ENCODE data around the gene PATL1.

The PATL1 gene

DNA sequence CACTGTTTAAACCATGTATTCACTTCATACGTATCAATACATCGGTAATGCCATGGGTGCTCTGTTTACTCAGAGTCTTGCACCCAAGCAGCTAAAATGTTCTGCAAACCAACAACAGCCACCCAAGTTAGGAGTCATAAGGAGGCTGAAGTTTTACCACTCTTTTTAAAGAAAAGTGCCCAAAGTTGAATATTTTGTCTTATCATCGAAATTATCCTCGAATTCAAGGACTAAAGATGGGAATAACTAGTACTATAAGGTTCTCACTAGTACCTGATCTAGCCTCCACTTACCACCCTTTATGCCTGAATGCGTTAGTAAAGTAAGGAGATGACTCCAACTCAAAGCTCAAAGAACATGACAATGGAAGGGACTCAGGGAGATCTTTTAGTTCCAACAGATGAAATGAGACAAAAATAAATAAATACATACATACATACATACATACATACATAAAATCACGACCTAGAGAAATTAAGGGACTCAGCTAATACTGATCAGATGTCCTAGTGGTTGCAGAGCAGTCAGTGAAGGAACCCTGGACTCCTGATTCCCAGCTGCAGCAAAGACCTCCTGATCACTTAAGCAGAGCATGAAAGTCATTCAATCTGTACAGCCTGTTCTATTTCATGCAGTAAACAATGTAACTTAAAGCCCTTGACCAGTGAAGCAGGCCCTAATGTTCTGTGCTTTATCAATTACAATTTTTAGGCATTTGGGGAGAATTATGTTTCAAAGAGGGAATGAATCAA lies 61.0 kb downstream of the PATL1 start:
- Histone ChIP-seq H3K79me2 (ENCODE audit: insufficient read depth, low read length) (peaks cover 33% of the 10 kb centered on the region), H4K20me1 (ENCODE audit: low read depth, low read length) (no peaks in the 10 kb centered on the region), H3K36me3 (ENCODE audit: low read length) (peaks cover 31% of the 10 kb centered on the region), H3K27ac (ENCODE audit: low read depth, low read length) (no peak overlapping the region), H3K9ac (ENCODE audit: low read length) (no peak overlapping the region), H3K27me3 (ENCODE audit: low read length) (no peaks in the 10 kb centered on the region), H3K4me3 (ENCODE audit: insufficient read depth, low read length, poor library complexity, severe bottlenecking) (no peak overlapping the region), H3F3A (ENCODE audit: insufficient read depth) (no peaks in the 10 kb centered on the region), H3K9me2 (replicated peaks; ENCODE audit: insufficient read depth, low read length) (no peaks in the 10 kb centered on the region), H2AFZ (ENCODE audit: low read depth, low read length, severe bottlenecking) (no peak overlapping the region), H3K9me3 (ENCODE audit: insufficient read depth, low read length) (no peaks in the 10 kb centered on the region), H3K4me2 (ENCODE audit: low read depth, low read length, poor library complexity, severe bottlenecking) (no peak overlapping the region)
- TF ChIP-seq EZH2phosphoT487 (conservative IDR thresholded peaks at IDR 0.05; ENCODE audit: low read length): no peak
- TF ChIP-seq, protein P1, sequence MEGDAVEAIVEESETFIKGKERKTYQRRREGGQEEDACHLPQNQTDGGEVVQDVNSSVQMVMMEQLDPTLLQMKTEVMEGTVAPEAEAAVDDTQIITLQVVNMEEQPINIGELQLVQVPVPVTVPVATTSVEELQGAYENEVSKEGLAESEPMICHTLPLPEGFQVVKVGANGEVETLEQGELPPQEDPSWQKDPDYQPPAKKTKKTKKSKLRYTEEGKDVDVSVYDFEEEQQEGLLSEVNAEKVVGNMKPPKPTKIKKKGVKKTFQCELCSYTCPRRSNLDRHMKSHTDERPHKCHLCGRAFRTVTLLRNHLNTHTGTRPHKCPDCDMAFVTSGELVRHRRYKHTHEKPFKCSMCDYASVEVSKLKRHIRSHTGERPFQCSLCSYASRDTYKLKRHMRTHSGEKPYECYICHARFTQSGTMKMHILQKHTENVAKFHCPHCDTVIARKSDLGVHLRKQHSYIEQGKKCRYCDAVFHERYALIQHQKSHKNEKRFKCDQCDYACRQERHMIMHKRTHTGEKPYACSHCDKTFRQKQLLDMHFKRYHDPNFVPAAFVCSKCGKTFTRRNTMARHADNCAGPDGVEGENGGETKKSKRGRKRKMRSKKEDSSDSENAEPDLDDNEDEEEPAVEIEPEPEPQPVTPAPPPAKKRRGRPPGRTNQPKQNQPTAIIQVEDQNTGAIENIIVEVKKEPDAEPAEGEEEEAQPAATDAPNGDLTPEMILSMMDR (IDR thresholded peaks at IDR 0.05; ENCODE audit: insufficient read depth, low read length, poor library complexity, severe bottlenecking): no peak

DNA sequence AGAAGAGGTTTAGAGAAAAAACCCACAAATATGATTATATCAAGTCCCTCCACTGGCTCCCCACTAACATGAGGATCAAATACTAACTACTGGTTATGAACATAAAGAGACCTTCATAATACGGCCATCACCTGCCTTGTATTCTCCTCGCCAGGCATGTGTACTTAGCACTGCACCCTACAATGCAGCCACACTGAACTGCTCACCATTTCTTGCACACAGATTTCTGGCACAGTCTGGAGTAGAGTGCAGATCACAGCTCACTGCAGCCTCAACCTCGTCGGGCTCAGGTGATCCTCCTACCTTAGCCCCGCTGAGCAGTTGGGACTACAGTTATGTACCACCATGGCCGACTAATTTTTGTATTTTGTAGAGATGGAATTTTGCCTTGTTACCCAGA lies 66.4 kb downstream of the PATL1 start:
- H2AFZ ChIP-seq (ENCODE audit: low read depth, low read length, severe bottlenecking): no peak overlapping the region
- H3F3A ChIP-seq (ENCODE audit: insufficient read depth): 0 out of 2 replicates have a peak, but pooled peaks cover 3% of the 10 kb centered on the region
- no peaks in the 10 kb centered on the region for H3K27me3 ChIP-seq (ENCODE audit: low read length)
- peaks cover 38% of the 10 kb centered on the region for H3K36me3 ChIP-seq (ENCODE audit: low read length)
- H3K9me2 ChIP-seq (replicated peaks; ENCODE audit: insufficient read depth, low read length): no peaks in the 10 kb centered on the region
- H3K4me3 ChIP-seq (ENCODE audit: insufficient read depth, low read length, poor library complexity, severe bottlenecking): no peak overlapping the region
- H4K20me1 ChIP-seq (ENCODE audit: low read depth, low read length): no peaks in the 10 kb centered on the region
- H3K9me3 ChIP-seq (ENCODE audit: insufficient read depth, low read length): no peaks in the 10 kb centered on the region
- no peak overlapping the region for H3K4me2 ChIP-seq (ENCODE audit: low read depth, low read length, poor library complexity, severe bottlenecking)
- TF ChIP-seq, protein P1 (IDR thresholded peaks at IDR 0.05; ENCODE audit: insufficient read depth, low read length, poor library complexity, severe bottlenecking): no peak
- no peak for TF ChIP-seq EZH2phosphoT487 (conservative IDR thresholded peaks at IDR 0.05; ENCODE audit: low read length)
- H3K9ac ChIP-seq (ENCODE audit: low read length): no peak overlapping the region
- H3K79me2 ChIP-seq (ENCODE audit: insufficient read depth, low read length): peaks cover 7% of the 10 kb centered on the region; the same call in 1 of the 2 replicates
- no peak overlapping the region for H3K27ac ChIP-seq (ENCODE audit: low read depth, low read length)

DNA sequence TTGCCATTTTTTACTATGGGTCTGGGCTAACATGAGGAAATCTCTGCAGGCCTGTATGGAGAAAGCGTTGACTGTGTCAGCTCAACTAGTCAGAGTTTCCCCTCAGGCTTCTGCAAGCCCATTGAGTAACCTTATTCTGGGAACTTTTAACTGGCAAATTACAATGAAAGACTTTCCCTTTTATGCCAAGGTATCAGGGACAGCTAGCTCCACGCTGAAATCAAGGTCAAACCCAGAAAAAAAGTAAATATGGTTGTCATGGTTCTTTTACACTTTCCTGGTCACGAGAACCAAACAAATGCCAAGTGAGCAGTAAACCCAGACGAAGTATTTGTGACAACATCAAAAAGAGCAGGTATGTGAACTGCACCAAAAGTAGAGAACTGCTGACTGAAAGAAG lies 67.0 kb downstream of the PATL1 start:
- H3K79me2 ChIP-seq (ENCODE audit: insufficient read depth, low read length): peaks cover 7% of the 10 kb centered on the region; the same call in 1 of the 2 replicates
- no peak for TF ChIP-seq EZH2phosphoT487 (conservative IDR thresholded peaks at IDR 0.05; ENCODE audit: low read length)
- H3K36me3 ChIP-seq (ENCODE audit: low read length): peaks cover 32% of the 10 kb centered on the region
- no peak overlapping the region for H3K4me2 ChIP-seq (ENCODE audit: low read depth, low read length, poor library complexity, severe bottlenecking)
- no peak overlapping the region for H3K4me3 ChIP-seq (ENCODE audit: insufficient read depth, low read length, poor library complexity, severe bottlenecking)
- 0 out of 2 replicates have a peak, but pooled peaks cover 3% of the 10 kb centered on the region for H3F3A ChIP-seq (ENCODE audit: insufficient read depth)
- no peaks in the 10 kb centered on the region for H3K9me2 ChIP-seq (replicated peaks; ENCODE audit: insufficient read depth, low read length)
- H3K27me3 ChIP-seq (ENCODE audit: low read length): no peaks in the 10 kb centered on the region
- no peak overlapping the region for H2AFZ ChIP-seq (ENCODE audit: low read depth, low read length, severe bottlenecking)
- no peaks in the 10 kb centered on the region for H4K20me1 ChIP-seq (ENCODE audit: low read depth, low read length)
- H3K27ac ChIP-seq (ENCODE audit: low read depth, low read length): no peak overlapping the region
- no peak overlapping the region for H3K9ac ChIP-seq (ENCODE audit: low read length)
- H3K9me3 ChIP-seq (ENCODE audit: insufficient read depth, low read length): no peaks in the 10 kb centered on the region

DNA sequence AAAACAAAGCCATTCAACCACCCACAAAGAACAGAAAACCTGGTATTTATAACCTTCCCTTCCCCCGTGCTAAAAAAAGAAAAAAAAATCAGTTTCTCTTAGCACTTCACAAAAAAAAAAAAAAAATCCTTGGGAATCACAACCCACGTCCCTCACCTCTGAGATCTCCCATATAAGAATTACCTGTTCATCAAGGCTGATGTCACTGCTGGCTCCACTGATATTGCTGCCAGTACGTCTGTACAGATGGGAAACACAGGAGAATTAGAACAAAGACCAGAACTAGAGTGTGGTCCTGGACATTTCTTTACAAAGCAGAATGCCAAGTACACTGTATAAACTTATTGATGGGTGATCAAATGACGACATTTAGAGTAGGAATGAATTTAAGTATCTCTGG lies 68.2 kb downstream of the PATL1 start:
- Histone ChIP-seq H3K79me2 (ENCODE audit: insufficient read depth, low read length) (peaks cover 7% of the 10 kb centered on the region; the same call in 1 of the 2 replicates), H3K27ac (ENCODE audit: low read depth, low read length) (no peak overlapping the region), H4K20me1 (ENCODE audit: low read depth, low read length) (no peaks in the 10 kb centered on the region), H3K9ac (ENCODE audit: low read length) (no peak overlapping the region), H3K27me3 (ENCODE audit: low read length) (no peaks in the 10 kb centered on the region), H3K9me3 (ENCODE audit: insufficient read depth, low read length) (no peaks in the 10 kb centered on the region), H3K9me2 (replicated peaks; ENCODE audit: insufficient read depth, low read length) (no peaks in the 10 kb centered on the region), H3F3A (ENCODE audit: insufficient read depth) (0 out of 2 replicates have a peak, but pooled peaks cover 3% of the 10 kb centered on the region), H3K4me2 (ENCODE audit: low read depth, low read length, poor library complexity, severe bottlenecking) (no peak overlapping the region), H2AFZ (ENCODE audit: low read depth, low read length, severe bottlenecking) (no peak overlapping the region), H3K4me3 (ENCODE audit: insufficient read depth, low read length, poor library complexity, severe bottlenecking) (no peak overlapping the region), H3K36me3 (ENCODE audit: low read length) (peaks cover 26% of the 10 kb centered on the region)
- no peak for TF ChIP-seq EZH2phosphoT487 (conservative IDR thresholded peaks at IDR 0.05; ENCODE audit: low read length)
- TF ChIP-seq, protein P1 (IDR thresholded peaks at IDR 0.05; ENCODE audit: insufficient read depth, low read length, poor library complexity, severe bottlenecking): no peak

Measured in SU-DHL-6 (cell line).